Measurements from ENCODE around the gene TULP4.
A peak's percentile ranks its signal among the peaks of the same experiment; 100 is the strongest.
"Not testable (repeated sequence)": the region's sequence is repeated elsewhere in the genome, so short reads cannot be mapped to it uniquely, and the experiment has no call there.

TULP4 gene

DNA sequence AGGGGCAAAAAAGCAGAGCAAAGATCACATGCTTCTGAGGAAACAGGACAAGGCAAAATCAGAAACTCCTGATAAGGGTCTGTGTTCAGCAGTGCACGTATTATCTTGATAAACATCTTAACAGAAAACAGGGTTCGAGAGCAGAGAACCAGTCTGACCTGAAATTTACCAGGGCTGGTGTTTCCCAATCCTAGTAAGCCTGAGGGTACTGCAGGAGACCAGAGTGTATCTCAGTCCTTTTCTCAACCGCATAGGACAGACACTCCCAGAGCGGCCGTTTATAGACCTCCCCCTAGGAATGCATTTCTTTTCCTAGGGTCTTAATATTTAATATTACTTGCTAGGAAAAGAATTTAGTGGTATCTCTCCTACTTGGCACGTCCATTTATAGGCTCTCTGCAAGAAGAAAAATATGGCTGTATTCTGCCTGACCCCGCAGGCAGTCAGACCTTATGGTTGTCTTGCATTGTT is 15.4 kb upstream of the TULP4 start:
- not testable (repeated sequence) for DNase-seq

DNA sequence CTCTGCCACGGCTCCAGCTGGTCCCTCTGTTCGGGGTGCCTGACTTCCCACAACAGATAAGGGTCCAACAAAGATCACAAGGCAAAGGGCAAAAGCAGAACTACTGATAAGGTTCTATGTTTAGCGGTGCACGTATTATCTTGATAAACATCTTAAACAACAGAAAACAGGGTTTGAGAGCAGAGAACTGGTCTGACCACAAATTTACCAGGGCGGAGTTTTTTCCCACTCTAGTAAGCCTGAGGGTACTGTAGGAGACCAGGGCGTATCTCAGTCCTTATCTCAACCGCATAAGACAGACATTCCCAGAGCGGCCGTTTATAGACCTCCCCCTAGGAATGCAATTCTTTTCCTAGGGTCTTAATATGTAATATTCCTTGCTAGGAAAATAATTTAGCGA is 14.6 kb upstream of the TULP4 start:
- not testable (repeated sequence) for DNase-seq

DNA sequence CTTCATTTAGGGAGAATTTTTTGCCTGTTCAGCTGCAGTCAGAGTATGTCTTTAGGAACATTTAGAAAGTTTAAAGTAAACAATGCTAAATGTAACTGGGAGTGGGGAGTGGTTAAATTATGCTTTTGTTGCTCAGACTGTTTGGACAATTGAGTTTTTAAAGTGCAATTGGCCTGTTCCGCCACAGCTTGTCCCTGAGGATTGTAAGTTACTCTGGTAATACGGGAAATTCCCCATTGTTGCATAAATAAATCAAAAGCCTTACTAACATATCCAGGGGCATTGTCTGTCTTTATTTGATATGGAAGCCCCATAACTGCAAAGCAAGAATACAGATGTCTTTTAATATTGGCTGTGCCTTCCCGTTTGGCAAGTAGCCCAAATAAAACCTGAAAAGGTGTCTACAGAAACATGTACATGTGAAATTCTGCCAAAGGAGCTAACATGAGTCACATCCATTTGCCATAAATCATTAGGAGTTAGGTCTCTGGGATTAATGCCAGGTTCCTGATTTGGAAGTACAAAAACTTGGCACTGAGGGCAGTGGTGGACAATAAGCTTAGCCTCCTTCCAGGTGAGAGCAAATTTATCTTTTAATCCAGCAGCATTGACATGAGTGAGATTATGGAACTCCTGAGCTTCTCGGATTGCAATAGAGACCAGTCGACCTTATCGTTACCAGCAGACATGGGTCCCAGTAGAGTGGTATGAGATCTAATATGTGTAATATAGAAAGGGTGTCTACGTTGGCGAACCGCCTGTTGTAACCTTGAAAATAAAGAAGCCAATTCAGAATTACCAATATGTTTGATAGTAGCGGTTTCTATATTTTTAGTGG is 11.7 kb upstream of the TULP4 start:
- not testable (repeated sequence) for DNase-seq

DNA sequence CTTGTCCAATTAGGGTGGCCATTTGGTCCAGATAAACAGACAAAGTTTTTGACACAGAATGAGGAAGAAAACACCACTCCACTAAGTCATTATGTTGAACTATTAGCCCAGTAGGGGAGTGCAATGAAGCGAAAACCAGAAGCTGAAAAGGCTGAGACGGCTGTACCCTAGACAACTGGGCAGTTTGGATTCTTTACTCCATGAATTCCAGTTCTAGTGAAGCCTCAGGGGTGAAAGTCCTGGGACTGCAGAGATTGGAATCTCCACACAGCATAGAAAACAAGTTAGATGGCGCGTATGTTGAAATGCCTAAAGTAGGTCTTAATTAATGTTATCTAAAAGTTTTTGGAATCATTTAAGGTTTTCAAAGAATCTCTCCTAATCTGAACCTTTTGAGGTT is 10.7 kb upstream of the TULP4 start:
- DNase-seq, result not testable (repeated sequence)

DNA sequence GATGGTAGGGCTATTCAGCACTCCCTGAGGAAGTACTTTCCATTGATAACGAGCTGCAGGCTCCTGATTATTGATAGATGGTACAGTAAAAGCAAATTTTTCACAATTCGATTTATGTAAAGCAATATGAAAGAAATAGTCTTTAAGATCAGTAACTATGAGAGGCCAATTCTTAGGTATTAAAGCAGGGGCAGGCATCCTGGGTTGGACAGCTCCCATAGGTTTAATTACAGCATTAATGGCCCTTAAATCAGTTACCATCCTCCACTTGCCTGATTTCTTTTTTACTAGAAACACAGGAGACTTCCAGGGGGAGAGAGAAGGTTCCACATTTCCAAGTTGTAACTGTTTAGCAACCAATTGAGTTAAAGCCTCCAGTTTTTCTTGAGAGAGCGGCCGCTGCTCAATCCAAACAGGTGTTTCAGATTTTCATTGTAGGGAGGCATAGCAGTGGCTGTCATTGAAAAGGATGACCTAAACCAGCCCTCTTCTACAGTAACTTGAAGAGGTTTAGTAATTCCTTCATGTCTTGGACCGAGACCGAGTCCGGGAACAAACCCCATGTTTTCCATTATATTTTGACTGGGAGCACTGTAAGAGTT is 10.0 kb upstream of the TULP4 start:
- DNase-seq, result not testable (repeated sequence)

DNA sequence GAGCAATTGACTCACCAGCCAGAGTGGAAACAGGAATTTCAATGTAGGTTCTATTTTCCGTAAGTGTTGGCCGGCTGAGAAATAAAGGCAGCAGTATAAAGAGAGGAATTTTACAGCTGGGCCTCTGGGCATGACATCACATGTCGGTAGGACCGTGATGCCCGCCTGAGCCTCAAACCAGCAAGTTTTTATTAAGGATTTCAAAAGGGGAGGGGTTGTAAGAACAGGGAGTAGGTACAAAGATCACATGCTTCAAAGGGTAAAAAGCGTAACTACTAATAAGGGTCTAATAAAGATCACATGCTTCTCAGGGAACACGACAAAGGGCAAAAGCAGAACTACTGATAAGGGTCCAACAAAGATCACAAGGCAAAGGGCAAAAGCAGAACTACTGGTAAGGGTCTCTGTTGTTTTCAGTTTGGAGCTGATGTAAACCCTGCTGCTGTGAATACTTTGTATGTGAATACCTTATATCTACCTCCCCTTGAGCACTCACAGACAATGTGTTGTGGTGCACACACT is 9.0 kb upstream of the TULP4 start:
- DNase-seq, result no peak

DNA sequence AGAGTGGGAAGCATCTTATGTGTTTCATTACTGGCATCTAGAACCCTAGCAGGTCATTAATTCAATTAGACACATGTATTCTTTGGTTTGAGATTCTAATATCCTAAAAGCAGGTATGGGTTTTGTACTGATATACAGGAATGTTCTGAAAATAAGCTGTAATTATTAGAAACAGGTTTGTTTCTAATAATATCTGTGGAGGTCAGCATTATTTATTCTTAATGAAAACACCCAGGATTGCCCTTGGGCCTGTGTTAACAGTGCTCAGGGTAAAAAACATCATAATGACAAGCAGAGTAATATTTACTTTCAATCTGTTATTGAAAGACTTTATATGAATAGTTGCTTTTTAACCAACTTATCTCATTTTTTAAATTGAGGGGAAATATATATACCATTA is 8.0 kb upstream of the TULP4 start:
- no peak for DNase-seq

DNA sequence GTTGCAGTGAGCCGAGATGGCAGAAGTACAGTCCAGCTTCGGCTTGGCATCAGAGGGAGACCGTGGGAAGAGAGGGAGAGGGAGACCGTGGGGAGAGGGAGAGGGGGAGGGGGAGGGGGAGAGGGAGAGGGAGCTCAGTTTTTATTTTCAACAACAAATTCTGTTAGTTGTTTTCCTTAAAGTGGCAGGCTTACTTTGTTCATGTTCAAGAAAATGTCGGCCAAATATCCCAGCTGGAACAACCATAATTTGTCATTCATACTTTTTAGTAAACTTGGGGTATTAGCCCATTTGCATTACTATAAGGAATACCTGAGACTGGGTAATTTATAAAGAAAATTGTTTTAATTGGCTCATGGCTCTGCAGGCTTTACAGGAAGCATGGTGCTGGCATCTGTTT is 2.5 kb upstream of the TULP4 start:
- no peak for DNase-seq

DNA sequence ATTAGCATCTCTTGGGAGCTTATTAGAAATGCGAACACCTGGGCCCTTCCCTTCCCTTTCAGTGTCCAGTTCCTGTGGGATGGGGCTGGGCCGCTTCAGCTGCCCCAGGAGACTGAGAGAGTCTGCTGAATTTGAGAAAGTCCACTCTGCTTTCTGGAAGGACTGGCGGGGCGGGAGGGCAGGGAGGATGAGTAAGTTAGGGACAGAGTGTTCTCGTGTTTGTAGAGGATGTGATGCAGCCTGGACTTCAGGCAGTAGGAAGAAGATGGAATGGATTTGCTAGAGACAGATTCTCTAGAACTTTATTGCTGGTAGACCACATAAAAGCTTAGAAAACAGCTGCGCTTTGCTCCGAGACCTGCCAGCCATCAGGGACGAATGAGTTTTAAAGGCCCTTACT is 1.1 kb upstream of the TULP4 start:
- DNase-seq, result no peak

DNA sequence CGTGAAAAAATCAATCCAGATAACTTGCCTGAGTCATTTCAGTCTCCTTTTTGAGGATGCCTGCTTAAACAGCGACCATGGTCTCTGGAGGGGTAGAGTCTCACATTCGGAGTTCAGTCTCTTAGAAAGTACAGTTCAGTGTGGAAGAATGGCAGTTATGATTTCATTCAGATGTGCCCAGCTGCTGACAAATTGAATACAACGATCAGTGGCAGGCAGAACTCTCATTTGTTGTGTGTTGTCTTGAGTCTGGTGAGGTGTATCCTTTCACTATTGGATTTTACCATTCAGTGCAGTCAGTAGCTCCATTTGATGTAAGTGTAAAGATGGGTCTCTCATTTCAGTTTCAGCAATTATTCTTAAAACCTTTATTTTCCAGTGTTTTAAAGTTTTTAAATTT is 639 bp upstream of the TULP4 start:
- DNase-seq, result no peak

DNA sequence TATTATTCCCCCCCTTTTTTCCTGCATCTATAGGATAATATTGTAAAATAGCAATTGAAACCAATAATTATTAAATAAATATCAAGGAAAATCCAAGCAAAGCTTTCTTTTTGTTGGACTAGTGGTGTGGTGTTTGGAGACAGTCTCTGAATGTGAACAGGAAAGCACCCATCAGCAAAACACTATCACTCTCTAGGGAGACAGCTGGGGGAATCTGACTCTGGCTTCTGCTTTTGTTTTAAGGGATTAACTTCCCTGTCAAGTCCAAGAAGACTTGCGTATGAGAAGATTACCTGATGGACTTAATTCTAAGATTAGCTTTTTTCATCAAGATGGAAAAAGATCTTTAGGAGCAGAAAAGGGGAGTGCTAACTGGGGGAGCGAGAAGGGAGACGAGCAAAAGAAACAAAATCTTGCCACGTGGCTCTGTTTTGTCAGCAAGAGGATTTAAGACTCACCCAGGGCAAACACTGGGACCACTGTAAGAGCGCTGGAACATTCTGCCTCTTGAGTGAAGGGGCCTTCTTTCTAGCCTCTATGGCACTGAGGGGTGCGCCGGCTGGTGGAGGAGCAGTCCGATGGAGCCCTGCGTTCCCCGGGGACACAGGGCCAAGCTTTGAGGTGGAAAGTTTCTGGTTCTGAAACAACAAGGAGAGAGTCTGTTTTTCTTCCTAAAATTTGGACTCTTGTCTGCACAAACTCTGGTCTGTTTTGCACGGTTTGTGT is 570 bp downstream of the TULP4 start:
- DNase-seq, result no peak

DNA sequence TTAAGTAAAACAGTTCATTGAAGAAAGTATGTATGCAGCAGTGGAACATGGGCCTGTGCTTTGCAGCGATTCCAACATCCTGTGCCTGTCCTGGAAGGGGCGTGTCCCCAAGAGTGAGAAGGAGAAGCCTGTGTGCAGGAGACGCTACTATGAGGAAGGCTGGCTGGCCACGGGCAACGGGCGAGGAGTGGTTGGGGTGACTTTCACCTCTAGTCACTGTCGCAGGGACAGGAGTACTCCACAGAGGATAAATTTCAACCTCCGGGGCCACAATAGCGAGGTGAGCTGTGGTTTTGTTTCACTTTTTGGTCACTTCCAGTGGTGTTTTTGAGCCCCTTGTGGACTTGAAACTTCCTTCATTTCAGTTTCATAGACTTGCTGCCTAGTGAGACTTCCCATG is 1.7 kb downstream of the TULP4 start:
- peak in 1 of 2 donors; percentile 31 for DNase-seq

DNA sequence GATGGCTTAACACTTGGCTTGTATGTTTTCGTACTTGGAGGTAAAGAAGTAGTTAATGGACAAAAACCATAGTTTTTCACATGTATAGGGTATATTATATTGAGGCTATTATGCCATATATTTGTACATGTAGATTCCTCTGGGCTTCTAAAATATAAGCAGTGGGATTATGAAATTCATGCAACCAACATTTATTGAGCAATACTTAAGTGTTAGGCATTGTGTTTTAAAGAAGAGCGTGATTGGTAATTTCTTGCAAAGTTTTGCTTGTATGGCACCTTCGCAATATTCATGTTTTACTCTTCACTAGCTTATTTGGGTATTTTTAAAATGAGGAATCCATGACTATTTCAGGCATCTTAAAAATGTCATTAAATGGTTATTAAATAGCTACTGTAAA is 2.5 kb downstream of the TULP4 start:
- DNase-seq, result no peak

DNA sequence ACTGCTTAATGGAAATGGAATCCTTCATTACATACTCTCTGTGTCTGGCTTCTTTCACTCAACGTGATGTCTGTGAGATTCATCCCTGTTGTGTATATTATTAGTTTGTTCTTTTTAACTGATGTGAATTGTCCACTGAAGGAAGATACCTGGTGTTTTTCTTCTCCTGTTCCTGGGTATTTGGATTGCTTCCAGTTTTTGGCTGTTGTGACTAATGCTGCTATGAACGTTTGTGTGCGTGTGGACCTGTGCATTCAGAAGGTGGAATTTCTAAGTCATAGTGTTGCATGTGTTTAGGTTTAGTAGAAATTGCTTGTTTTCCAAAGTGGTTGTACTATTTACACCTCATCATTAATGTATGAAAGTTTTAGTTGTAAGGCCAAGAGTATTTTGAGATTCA is 3.8 kb downstream of the TULP4 start:
- DNase-seq, result no peak

DNA sequence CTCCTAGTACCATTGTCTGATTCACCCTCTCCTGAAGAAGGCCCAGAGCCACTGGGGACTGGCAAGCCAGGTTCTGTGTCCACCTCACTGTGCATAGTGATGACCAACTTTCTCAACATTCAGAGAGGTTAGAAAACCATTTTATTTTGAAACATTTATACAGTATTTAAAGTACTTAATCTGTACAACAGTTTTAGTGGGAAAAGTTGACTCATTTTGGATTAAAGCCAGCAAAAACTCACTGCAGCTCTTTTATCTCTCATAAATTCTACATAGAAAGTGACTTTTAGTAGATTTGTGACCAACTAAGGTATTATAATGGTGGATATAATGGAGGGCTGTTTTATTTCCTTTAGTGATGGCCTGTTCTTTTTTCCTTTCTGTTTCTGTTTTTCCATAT is 9.7 kb downstream of the TULP4 start:
- DNase-seq, result no peak

DNA sequence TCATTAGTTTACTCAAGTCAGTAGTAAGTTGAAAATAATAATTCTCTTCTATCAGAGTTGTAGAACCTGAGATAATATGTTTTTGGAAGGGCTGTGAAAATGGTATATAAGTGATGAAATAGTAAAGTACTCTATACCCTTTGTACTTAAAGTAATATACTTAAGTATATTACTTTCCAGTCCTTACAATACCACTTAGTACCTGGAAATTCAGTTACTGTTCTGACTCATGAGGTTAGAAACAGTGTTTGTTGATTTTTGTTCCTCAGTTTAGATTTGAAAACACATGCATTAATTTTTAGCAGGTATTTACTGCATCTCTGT is 10.1 kb downstream of the TULP4 start:
- no peak for DNase-seq

DNA sequence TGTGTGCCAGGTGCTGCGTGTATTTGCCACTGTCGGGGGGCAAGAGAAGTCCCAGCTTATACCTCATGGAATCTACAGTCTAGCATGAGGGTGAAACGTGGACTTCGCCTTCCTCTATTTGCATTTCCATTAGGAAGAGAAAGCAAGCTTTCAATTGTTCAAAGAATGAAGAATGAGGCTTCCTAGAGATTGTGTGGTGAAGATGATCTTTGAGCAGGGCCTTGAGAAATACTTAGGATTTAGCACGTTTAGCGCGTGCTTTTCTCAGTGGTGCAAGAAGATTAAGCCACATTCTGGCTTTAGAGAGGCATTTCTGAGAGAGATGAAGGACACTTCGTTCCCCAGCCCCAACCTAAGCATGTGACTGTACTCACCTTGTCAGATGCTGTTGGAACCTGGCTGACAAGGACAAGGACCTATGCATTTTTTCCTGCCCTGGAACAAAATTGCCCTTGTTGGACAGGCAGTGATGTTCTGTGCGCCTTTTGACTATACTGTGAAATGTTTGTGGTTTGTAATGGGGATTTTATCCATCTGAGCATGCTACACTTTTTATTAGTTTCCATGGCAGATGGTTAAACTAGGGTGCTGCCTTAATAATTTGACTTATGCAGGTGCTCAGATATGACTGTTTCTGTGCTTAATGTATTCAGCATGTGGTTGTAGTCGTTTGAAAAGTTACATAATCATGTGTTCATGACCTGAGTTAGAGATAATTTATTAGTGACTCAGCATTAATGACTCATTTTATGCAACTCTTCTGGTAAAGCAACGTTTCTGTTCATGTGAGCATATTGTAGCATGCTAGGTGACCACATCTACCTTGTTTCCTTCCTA is 10.7 kb downstream of the TULP4 start:
- DNase-seq, result no peak

DNA sequence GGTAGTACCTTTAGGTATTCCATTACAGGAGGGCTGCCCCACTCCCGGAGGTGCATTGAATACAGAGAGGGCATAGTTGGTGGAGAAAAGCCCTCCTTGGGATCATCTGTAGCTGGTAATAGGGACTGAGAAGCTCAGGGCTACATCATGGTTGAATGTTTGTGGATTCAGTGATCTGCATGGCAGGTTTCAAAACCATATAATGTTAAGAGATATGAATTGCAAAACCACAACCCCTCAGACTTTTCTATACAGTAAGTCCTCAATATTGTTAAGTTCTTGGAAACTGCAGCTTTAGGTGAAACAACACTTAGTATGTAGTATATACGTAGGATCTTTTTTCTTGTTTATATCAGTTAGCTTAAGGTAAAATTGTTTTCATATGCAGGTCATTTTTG is 11.3 kb downstream of the TULP4 start:
- no peak for DNase-seq

DNA sequence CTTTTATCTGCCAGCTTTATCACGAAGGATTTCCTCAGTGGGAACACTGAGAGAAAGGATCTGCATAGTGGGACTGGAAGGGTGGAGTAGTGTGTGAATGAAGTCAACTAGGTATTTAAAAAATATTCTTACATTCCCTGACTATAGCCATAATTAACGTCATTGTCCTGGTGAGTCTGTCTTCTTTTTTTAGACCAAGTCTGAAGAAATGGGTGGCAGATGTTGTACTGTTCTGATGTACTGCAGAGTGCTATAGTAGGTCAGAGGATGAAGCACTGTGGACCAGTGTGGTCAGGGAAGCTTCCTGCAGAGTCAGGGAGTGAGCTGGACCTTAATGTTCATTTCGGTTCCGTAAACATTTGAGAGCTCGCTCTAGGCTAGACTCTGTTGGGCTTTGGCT is 11.9 kb downstream of the TULP4 start:
- DNase-seq, result no peak

DNA sequence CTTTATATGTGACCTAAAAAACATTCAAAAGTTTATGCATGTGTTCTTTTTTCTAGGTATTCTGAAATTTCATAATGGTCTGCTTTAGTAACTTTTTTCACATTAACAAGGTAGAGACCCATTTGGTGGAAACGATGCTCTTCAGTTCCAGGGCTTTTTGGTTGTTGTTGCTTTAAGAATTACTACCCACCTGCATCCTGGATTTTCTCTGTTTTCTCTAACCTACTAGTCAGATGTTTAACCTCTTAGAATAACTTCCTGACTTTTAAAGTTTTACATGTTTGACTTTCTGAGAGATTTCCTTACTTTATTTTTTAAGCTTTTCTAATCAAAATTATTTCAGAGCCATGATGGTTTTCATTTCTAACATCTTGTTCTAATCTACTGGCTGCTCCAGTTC is 14.9 kb downstream of the TULP4 start:
- DNase-seq, result no peak

DNA sequence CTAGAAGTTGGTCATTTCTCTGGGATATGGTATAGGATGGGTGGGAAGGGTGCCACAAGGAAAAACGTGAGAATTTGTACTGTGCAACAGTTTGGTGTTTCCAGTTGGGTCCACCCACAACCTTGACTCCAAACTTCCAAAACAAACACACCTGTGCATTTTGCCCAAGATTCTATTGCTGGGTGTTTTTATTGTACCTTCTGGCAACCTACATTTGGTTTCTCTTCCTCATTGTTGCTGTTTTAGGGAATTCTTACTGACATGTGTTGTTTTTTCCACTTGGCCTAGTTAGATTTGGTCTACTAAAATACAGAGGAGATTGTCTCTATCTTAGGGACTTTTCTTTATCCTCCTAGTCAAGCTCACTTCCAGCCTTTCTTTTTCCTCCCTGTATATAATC is 16.7 kb downstream of the TULP4 start:
- no peak for DNase-seq

DNA sequence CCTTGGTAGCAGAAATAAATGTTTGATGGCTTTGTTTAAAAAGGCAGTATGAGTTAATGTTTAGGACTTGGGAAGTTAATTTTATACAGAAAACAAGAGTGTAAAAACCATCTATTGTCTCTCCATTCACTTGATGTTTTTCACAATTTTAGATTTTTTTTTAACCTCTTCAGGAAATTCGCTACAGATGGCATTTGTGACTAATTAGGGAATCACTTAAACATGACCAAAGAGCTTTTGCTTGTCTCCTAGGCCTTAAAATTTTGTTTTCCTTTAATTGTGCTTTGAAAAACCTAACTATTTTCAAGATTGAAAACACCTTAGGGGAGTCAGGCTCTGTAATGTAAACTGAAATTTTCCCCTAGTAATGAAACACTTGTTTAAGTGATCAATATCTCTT is 17.3 kb downstream of the TULP4 start:
- DNase-seq, result no peak

DNA sequence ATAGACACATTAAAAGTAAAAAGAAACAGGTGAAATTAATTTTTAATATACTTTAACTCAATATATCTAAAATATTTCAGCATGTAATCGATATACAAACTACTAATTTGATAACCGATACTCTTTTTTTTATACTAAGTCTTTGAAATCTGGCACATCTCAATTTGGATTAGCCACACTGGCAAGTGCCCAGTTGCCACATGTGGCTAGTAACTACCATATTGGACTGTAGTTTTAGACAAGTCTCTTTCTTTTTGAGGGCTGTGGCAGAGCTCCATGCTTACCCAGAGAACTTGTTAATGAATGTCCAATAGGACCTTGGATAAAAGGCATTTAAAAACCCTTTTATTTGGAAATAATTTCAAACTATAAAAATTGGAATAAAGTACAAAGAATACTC is 17.8 kb downstream of the TULP4 start:
- no peak for DNase-seq
